HG03457 (cell line): ENCODE measurements around the gene PGF.

ENCODE experiments used
- ATAC-seq: cut with Tn5 transposase; IDR thresholded peaks from one replicate; pipeline ENCODE4 v1.9.1; 2021; ENCODE audit warnings: moderate number of reproducible peaks; ENCODE audit not compliant: unreplicated experiment

PGF gene

DNA sequence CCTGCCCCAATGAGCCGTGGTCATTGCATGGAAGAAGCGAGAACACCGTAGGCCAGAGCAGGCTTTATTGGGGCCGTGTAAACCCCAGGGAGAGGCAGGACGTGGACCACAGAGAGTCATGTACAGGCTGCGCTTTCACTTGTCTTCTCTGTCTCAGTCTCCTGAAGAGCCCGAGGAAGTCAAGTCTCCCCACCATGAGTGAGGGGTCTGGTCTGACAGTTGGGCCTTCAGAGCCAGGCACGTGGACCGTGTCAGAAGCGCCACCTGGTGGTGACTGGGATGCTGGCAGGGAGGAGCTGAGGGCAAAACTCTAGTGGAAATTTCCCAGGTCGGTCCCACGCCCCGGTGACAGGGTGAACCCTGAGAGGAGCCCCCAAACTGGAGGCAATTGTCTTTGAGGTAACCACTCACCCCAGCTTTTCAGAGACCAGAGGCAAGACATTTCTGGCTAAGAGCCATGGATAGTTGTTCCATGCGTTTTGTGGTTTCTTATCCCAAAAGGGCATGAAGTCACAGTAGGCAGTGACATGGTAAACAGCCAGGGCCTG lies 49.7 kb downstream of the PGF start:
- ATAC-seq, result no peak

DNA sequence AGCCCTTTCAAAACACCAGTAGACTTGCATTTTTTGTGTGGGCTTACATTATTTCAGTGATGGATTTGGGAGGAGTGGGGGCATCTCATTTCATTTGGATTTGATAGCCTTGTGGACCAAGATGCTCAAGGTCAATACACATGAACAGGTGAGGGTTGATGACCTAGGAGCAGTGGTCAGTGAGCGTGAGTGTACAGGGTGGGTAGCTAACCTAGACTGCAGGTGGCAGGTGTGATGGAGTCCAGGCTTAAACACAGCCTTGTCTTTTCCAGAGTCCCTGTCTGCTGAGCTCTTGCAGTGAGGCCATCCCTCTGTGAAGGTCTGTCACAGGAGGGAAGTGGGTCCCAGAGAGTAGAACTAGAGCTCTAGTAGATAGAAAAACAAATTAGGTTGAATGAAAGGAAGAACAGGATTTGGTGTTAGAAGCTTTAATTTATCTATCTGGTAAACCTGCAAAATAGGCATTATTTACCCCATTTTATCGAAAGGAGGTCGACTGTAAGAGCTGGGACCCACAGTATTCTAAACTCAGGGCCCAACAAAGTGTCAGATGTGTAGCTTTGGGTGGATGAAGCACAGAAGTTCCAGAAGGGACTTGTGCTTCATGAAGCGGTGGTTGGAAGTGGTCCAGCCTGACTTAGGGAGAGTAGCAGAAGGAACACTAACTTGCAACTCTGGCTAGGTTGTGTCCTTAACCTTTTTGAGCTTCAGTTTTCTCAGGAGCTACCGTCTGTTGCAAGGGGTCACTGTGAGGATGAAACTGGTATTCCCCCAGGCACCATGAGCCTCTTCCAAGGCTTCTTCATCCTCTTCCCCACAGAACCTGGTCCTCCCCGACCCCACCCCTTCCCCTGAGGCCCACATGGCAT lies 50.5 kb downstream of the PGF start:
- ATAC-seq, result no peak

DNA sequence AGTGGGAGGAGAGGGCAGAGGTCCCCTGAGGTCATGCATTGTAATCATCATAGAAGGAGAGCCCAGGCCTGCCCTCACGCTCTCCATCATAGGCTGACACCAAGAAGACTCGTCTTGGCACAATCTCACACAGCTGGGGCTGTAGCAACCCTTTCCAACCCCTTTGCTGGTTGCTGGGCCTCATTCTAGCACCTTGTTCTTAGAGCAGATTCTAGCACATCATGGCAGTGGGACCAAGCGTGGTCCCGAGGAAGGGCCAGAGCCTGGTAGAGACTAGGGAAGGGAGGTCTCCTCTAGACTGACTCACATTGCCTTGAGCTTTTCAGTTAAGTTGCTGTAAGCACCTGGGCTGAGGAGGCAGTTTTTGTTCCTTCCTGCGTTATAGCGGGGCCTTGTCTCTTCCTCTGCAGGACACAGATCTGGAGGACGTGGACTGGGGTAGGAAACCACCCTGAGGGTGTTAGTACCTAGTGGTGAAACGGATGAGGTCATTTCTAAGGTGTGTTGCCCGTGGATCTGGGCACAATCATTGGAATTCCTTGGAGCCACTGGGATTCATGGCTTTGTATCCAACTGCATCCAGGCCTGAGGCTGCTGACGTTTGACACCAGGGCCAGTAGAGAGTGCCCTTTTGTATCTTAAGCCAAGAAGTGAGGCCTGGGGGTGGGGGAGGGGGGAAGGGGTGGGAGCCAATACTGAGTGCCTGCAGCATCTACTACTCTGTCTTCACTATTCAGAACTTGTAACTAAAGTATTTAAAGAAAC lies 52.3 kb downstream of the PGF start:
- ATAC-seq, result no peak

DNA sequence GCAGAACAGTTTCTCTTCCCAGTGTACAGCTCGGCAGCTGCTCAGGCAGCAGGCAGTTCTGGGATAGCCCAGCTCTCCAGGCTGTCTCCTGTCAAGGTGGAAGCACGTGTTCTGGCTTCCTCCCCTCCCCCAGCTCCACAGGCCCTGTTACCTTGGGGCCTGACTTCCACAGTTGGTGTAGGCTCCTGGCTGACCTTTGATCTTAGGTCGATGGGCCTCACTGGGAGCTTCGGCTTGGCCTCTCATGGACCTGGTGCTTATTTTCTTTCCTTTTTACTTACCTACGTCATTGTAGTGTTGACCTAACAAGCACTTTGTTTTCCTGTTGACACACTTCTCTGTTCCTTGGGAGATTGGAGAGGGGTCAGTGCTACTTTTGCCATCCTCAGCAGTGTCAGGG lies 56.7 kb downstream of the PGF start:
- no peak for ATAC-seq

DNA sequence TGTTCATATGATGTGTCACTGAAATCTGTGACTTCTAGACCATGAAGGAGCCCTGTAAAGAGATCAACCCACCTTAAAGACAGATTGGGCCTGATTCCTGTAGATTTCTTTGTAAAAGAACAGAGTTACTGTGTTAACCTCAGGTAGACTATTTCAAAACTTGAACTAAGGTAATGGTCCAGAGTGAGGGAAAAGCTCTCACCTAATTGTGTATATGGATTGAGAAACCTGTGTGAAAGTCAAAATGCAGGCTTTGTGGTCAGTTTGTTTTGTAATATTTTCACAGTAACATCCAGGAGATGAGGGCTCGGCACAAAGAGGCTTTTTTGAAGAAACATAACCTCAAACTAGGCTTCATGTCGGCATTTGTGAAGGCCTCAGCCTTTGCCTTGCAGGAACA lies 57.3 kb downstream of the PGF start:
- no peak for ATAC-seq

DNA sequence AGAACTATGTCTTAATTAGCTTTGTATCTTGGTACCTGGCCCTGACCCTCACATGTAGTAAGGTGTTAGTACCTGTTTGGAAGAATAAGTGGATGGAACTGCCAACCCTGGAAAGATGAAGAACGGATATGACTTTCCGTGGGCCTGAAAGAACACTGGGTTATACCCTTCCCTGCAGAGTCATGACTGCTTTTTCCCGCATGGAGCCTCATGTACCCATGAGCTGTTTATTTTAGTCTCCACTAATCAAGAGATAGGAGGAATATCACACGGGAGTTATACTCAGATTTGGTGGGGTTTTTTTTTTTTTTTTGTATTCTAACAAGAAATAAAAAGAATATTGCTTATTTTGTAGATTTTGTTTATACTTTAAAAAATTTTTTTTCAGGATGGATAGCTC lies 57.8 kb downstream of the PGF start:
- ATAC-seq, result no peak

DNA sequence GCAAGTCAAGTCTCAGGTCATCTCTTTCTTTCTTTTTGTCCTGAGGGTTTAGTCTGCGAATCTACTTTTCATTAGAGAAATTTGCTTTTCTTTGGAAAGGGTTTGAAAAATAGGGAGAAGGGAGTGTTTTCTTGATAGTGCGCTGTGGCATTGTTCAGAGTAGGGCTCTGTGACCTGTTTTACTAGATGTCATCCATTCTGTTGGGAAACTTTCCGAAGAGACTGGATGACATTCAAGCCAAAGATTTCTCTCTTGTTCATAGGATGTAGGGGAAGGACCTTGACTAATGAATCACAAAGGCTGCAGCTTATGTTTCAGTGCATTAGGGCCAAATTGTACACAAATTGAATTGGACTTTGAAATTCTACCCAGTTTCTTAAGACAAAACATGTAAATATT lies 59.0 kb downstream of the PGF start:
- no peak for ATAC-seq

DNA sequence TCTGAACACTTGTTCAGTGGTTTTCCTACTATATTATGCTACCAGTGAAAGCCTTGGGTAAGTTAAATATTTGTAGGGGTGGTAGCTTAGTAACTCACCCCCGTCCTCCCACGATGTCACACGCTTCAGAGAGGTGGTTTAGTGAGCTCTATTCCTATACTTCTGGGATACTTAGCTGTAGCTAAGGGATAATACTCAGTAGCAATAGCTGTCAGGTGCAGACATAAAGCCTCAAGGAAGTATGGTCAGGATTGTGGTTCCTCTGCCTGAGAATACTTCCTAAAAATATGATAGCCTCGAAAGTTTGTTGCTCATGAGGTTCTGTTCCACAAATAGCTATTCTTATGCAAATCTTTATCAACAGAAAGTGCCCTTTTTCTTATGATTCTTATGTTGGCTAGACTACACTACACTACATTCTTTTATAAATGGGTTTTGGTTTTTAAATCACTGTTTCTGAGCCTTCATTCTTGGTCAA lies 61.7 kb downstream of the PGF start:
- ATAC-seq, result no peak

DNA sequence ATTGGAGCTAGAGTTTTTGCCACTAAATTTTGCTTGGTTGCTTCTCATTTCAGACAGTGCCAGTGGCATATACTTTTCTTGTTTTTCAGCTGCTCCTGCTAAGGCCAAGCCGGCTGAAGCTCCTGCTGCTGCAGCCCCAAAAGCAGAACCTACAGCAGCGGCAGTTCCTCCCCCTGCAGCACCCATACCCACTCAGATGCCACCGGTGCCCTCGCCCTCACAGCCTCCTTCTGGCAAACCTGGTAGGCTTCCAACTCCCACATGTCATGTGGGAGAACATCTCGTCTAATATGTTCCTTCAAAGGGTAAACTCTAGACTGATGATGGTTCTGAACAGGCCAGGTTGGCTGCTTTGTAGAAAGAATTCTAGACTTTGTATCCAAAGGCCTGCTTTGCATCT lies 62.7 kb downstream of the PGF start:
- ATAC-seq, result no peak

DNA sequence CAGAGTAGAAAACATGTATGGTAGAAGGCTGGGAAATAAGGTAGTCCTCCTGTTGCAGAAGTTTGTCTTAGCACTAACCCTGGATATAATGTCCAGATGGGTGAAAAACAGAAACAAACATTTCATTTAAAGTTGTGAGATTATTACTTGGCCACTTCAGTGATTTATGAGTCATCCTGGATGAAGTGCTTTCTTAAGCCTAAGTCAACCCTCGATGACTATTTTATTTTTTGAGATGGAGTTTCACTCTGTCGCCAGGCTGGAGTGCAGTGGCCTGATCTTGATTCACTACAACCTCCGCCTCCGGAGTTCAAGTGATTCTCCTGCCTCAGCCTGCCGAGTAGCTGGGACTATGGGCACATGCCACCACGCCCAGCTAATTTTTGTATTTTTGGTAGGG lies 63.5 kb downstream of the PGF start:
- no peak for ATAC-seq
